Effector CD8-positive, alpha-beta T cell (primary cell): ENCODE results near the gene PRTG.
"Not testable (repeated sequence)": the region's sequence is repeated elsewhere in the genome, so short reads cannot be mapped to it uniquely, and the experiment has no call there.

Source experiments
- DNase-seq: peaks from one replicate; lab custom pipeline; 2025; lab: John Stamatoyannopoulos, UW

The PRTG gene

GRCh38 chr15:55696221-55696620 lies 46.7 kb downstream of the PRTG start:
- no peak for DNase-seq

DNA sequence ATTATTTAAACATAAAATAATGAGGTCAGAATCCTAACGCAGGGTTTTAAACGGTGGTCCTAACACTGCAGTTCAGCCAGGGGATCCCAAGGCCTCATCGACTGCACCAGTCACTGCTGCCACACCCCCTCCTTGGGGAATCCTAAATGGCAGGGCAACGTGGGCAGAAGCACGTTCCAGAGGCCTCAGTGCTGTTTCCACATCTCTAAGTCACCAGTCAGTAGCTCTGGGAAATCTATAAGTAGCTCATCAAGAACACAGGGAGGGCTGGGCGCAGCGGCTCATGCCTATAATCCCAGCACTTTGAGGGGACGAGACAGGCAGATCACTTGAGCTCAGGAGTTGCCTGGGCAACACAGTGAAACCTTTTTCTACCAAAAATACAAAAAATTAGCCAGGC lies 47.5 kb downstream of the PRTG start:
- DNase-seq = no peak

- no peak for DNase-seq
Observed at GRCh38 chr15:55694652-55695150, 48.3 kb downstream of the PRTG start.

- not testable (repeated sequence) for DNase-seq
Observed at GRCh38 chr15:55693116-55693515, 49.8 kb downstream of the PRTG start.

GRCh38 chr15:55687792-55688191 lies 55.2 kb downstream of the PRTG start:
- DNase-seq = no peak

- DNase-seq = no peak
Observed at GRCh38 chr15:55685286-55685685, 57.7 kb downstream of the PRTG start.

GRCh38 chr15:55683376-55683775 lies 59.6 kb downstream of the PRTG start:
- no peak for DNase-seq

GRCh38 chr15:55681631-55682030 lies 61.3 kb downstream of the PRTG start:
- DNase-seq = no peak

GRCh38 chr15:55676507-55676906 lies 66.4 kb downstream of the PRTG start:
- no peak for DNase-seq

DNA sequence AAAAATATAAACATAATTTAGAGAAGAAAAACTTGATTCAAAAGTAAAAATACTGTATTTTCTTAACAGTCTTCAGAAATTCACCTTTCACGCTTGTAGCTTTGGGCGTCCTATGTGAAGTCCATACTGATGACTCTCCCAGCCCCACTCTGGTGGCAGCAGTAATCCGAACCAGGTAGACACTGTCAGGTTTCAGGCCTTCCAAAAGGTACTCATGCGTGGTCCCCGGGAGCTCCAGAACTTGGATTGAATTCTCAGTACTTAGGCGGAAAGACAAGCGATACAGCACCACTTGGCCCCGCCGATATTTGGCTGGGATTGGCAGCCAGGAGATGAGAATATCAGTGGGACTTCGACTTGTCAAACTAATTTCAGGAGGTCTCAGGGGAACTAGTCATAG lies 69.7 kb downstream of the PRTG start:
- DNase-seq = no peak

GRCh38 chr15:55669270-55669669 lies 73.7 kb downstream of the PRTG start:
- DNase-seq = no peak

- DNase-seq = no peak
Observed at GRCh38 chr15:55665605-55666227, 77.2 kb downstream of the PRTG start.

- no peak for DNase-seq
Observed at GRCh38 chr15:55661428-55661827, 81.5 kb downstream of the PRTG start.

DNA sequence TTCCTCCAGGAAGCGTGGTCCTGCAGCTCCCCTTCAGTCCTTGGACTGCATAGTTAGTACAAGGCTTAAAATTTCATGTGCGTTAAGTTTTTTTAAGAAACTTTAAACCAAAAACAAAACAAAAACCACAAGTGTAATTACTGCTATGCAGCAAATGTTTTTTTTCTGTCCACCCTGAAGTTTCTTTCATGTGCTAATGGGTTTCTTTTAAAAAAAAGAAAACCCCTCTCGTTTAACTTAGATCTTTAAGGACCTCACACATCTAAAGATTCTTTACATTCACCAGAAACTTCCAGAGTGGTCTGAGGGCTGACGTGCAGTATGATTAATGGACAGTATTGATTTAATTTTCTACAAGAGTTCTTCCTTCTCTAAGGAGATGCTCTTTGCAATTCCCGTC lies 82.8 kb downstream of the PRTG start:
- no peak for DNase-seq

GRCh38 chr15:55659481-55659880 lies 83.5 kb downstream of the PRTG start:
- DNase-seq = no peak

GRCh38 chr15:55658886-55659285 lies 84.1 kb downstream of the PRTG start:
- DNase-seq = no peak

DNA sequence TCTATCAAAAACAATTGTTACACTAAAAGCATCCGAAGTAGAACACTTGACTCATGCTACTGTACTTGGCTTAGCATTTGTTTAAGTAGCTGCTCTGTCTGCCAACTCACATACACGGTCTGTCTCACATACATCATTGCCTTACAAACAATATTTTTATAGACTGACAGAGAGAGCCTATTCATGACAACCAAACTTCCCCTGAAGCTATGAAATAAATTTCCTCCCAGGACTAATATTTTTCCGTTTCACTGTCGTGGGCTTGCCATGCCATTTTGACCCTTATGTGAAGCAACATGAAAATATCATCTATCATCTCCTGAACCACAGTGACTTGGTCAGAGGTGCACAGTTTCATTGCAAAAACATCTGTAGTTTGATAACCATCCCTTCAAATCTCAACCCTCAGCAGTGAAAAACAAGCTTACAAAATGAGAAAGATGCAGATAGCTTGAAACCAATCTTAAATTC lies 88.4 kb downstream of the PRTG start:
- DNase-seq = no peak

DNA sequence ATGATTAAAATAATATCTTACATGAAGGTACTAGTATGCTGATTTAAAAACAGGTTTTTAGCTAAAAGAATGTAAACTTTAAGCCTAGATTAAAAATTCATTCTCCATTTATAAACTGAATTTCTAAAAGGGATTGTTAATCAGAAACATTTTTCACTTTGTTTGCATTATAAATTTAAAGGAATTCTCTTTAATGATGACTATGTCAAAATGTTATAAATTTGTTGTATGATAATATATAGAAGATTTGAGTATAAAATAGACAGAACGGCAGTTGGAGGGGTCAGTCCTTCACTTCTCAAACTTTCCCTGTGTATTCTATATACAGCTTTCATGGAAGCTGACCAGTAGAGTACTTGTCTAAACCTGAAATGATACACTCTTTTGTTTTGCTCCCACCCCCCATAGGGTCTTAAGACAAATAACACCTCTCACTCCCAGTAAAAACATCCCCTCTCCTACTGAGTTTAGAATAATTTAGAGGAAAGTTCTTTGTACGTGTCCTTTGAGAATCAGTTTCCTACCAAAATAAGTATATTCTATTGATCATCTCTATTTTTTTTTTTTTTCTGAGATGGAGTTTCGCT lies 90.0 kb downstream of the PRTG start:
- no peak for DNase-seq

GRCh38 chr15:55652359-55652758 lies 90.6 kb downstream of the PRTG start:
- no peak for DNase-seq

- DNase-seq = no peak
Observed at GRCh38 chr15:55649058-55649423, 93.9 kb downstream of the PRTG start.

DNA sequence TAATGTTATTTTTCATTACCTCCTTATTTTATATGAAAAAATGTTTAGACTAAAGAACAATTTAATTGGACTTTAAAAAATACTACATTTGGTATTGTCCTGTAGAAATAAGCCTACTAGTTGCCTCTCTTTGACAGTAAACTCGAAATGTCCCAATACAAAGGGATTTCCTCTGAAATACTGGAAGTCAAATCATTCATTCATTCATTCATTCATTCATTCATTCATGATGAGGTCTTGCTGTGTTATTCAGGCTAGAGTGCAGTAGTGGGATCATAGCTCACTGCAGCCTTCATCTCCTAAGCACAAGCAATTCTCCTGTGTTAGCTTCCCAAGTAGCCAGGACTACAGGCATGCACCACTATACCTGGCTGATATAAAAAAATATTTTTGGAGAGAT lies 104.2 kb downstream of the PRTG start:
- no peak for DNase-seq

GRCh38 chr15:55637086-55637485 lies 105.9 kb downstream of the PRTG start:
- no peak for DNase-seq

DNA sequence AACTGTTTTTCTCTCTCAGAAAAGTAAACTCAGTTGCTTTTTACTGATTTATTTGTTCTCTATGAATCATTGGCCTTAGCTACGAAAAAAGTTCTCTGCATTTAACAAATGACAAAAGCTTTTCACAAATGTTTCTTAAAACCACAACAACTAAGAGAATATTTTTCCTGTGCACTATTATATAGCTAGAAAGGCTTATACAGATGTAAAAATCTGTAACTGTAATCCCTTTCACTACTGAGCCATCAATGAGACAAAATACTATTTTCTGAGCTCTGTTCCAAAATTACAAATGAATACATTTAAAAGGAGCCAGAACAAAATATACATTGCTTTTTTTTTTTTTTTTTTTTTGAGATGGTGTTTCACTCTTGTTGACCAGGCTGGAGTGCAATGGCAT lies 109.2 kb downstream of the PRTG start:
- DNase-seq = no peak

GRCh38 chr15:55632434-55632833 lies 110.5 kb downstream of the PRTG start:
- no peak for DNase-seq
